HG02943 (cell line): ENCODE data around the gene PRKAR1B.

Experiments
- ATAC-seq: cut with Tn5 transposase; IDR thresholded peaks from one replicate; pipeline ENCODE4 v1.9.1; 2021; ENCODE audit warnings: mild to moderate bottlenecking, low read depth, moderate library complexity; ENCODE audit not compliant: unreplicated experiment

Gene PRKAR1B

DNA sequence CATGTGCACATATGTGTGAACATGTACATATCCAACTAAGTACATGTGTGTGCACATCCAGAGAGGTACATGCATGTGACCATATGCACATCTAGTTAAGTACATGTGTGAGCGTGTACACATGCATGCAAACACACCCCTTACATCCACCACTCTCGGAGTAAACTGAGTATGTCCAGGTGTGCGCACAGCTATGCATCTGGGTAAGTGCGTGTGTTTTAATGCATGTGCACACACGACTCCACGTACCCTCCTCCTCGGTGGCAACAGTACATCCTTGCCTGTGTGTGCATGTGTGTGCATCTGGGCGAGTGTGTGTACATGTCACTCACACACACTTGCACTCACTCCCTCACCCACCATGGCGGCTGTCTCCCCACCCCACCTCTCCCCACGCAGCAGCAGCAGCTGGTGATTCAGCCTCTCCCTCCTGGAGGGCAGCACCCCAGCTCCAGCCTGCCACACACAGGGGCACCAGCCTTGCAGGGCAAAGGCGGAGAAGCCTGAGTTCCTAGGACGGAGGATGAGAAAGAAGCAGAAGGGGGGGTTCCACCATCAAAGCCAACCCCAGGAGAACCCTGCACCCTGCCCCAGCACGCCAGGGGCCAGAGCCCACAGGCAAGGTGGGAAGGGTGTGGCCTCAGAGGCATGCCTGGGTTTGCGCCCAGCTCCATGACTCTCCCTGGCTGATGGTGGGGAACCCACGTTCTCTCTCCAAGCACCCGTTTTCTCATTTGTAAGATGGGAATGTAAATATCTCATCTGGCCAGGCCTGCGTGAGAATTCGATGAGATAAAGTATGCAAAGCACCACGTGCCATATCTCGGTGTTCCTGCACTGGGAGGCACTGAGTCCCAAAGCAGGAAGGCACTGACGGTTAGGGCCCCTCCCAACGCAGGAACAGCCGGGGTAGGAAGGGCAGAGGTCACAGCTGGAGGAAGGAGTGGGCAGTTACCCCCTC lies 28.3 kb downstream of the PRKAR1B start:
- ATAC-seq: no peak

DNA sequence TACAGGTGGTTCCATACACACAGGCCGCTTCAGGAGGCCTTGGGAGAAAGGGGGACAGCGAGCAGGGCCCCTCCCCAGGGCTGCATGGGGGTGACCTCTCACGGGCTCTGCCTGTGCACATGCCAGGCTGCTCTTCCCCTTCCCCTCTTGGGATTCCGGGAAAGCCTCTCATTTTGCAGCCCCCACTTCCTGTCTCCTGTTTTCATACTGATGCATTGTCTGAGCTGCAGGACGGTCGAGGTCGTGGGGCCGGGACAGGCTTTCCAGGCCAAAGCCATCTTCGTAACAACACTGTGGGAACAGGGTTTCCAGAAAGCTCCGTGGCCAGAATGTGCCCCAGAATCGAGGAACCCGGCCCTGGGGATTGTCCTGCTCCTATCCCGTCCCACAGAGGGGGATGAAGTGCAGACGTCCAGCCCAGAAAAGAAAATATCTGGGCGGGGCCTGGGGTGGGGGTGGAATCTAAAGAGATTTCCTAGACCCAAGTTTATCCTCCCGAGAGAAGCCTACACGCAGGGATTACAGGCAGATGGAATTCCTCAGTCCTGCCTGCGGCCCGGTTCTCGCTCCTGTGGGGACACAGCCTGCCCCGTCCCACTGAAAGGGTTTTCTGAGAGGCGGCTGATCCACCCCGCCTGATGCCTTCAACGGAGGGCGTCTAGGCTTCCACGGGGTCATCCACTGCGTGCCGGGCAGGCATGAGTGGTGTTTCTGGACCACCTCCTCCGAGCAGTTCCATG lies 30.1 kb downstream of the PRKAR1B start:
- no peak for ATAC-seq

DNA sequence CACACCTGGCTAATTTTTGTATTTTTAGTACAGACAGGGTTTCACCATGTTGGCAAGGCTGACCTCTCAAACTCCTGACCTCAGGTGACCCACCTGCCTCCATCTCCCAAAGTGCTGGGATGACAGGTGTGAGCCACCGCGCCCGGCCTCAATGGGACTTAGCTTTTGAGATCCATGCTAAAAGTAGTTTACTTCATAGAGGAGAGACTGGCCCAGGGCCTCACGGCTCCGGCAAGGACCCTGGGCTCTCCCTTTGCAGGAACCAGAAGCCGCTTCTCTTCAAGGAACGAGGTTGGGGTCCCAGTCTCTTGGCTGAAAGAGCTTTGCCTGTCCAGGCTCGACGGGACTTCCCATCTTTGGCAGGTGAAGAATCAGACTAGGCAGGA lies 30.7 kb downstream of the PRKAR1B start:
- ATAC-seq: no peak

DNA sequence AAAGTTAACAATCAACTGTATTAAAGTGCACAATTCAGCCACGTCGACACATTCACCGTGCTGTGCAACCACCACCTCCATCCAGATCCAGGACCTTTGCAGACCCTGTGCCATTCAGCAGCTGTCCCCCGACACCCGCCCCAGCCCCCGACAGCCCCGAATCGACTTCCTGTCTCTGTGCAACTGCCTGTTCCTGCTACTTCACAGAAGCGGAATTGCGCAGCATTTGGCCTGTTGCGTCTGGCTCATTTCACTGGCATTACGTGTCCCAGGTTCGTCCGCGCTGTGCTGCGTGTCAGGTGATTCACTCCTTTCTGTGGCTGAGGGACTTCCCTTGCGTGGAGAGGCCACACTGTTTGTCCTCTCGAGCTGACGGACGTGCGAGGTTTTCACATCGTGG lies 33.8 kb downstream of the PRKAR1B start:
- ATAC-seq: no peak

DNA sequence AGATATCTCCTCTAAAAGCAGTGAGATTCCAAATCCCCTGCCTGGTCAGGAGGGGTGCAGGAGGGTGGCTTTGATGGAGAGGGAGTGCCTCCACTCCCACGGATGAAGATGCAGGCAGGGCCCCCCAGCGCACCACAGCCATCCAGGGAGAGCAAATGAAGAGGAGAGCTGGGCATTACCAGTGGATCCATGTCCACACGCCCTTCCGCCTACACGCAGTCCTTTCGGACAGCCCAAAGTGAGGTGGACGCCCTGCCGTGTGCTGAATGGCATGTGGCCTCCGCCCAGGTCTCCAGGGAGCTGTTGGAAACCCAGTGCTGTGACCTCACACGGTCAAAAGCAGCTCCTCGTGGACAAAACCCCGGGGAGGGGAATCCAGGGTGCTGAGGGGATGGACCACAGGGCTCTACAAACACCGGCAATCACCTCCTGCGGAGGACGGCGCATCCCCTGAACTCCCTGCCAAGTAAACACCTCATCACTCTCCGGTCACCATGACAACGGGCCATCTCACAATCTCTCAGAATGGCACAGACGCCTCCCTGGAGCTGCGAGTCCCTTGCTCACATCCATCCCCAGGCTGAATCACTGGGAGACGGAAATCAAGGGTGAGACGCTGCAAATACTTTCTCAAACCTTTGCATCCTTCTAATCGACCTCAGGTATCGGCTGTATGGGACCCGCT lies 35.6 kb downstream of the PRKAR1B start:
- ATAC-seq: no peak

DNA sequence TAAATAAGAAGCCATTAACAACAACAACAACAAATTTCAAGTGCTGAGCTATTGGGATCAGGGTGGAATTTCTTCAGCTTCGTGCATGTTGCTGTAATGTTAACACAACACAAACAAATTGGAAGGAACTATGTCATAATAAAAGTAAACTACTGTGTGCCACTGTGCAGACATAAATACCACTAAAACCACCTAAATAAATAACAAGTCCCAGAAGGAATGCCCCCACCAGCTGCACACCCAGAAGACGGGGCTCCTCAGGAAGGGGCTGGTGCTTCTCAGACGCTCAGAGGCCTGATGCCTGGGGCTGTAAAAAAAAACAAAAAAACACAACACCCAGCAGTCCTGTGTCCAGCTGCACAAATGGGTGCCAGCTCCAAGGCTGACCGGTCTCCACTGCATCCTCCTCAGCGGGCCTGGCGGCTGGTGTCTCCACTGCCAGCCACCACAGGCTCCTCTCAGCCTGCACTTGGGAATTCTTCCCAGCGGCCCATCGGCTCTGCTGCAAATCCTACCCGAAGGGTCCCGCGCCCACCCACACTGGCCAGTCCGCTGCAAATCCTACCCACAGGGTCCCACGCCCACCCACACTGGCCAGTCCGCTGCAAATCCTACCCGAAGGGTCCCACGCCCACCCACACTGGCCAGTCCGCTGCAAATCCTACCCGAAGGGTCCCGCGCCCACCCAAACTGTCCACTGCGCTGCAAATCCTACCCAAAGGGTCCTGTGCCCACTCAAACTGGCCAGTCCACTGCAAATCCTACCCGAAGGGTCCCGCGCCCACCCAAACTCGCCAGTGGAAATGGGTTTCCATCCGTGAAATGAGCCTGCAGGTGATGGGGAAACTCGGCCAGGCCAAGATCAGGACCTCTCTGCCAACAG lies 36.4 kb downstream of the PRKAR1B start:
- no peak for ATAC-seq

DNA sequence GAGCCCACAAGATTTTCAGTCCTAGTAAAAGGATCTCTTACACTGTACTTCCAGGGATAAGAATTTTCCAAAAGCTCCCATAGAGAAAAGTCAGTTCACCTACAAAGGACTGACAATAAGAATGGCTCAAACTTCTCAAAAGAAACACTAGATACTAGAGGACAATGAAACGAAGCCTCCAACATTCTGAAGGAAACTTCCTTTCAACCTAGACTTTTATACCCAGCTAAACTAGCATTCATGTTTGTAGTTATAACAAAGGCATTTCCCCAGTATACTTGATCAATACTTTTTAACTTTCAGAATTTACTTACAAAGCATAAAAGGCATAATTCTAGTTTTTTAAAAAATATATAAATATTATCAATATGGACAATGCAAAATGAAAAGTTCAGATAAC lies 41.5 kb downstream of the PRKAR1B start:
- ATAC-seq: no peak

DNA sequence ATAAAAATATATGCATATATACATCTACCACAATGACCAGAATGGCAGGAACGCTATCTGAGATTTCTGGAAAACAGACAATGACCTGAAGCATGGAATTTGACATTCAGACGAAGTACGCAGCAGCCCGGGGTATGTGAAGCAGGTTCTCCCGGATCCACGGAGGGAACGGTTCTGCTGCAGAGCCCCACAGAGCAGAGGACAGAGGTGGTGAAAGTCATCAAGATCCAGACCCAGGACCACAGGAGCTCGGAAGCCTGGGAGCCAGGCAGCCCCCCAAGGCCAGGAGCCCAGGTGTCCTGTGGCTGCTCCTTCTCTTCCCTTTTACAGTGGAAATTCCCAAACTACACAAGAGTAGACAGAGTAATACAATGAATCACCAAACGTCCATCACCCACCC lies 42.7 kb downstream of the PRKAR1B start:
- ATAC-seq: no peak

DNA sequence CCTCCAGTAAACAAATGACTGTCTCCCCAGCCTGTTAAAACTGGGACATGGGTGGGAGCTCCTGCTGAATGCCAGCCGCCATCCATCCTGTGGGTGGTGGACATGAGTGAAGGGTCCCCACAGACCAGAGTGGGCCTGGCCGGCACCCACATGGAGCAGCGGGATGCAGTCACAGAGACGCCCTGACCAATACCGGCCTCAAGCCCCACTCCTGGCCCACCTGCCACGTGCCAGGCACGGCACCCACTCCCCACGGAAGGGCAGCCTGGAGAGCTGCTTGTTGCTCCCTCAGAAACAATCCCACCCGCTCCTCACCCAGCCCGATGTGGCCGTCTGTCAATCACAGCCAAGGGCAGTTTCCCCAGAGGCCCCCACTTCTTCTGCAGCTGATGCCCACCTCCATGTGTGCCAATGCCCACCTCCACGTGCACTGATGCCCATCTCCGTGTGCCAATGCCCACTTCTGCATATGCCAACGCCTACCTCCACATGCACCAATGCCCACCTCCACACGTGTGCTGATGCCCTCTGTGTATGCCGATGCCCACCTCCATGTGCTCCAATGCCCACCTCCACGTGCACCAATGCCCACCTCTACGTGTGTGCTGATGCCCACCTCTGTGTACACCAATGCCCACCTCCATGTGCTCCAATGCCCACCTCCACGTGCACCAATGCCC lies 43.4 kb downstream of the PRKAR1B start:
- ATAC-seq: no peak

DNA sequence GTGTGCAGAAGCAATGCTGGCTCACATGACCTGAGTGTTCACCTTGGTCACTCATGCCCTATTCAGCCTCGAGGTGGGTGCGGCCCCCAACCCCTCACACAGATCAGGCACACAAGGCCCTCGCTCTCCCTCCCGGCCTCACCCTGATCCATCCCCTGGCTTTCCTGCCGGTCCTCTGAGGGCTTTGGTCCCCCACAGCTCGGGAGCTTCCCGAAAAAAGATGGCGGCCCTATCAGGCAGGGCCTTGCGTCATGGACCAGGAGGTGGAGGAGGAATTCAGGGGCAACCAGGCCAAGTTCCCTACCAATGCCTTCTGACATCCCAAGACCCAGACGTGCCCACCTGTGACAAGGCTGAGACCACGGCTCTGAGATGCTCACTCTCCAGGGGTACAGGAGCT lies 44.3 kb downstream of the PRKAR1B start:
- ATAC-seq: no peak

DNA sequence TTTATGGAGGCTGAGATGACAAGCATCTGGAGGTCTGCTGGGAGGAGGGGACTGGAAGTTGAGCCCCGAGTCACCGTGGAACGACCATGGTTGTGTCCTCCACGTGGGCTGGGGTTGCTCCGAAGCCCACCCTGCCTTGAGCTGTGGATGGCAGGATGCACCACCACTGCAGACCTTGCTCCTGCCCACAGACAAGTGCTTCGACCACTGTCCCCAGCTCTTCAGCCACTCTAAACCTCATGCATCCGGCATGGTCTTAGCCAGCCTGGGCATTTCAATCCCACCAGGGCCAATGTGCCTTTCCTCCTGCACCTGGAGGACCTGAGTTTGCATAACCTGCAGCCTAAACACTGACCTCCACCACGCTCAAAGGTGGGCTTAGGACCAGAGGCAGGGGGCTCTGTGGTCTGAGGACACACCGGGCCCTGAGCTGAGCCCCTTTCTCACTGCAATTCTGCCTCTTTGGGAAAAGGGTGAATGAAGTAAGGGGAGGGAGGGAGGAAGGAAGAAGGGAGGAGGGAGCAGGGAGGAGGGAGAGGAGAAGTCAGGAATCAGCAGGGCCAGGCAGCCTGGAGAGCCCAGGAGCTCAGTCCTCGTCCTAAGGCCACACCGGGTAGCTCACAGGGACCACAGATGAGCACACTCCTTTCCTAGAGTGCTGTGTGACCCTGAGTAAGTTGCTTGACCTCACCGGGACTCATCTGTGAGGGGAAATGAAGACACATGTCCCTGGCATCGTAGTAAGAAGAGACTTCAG lies 45.4 kb downstream of the PRKAR1B start:
- no peak for ATAC-seq

DNA sequence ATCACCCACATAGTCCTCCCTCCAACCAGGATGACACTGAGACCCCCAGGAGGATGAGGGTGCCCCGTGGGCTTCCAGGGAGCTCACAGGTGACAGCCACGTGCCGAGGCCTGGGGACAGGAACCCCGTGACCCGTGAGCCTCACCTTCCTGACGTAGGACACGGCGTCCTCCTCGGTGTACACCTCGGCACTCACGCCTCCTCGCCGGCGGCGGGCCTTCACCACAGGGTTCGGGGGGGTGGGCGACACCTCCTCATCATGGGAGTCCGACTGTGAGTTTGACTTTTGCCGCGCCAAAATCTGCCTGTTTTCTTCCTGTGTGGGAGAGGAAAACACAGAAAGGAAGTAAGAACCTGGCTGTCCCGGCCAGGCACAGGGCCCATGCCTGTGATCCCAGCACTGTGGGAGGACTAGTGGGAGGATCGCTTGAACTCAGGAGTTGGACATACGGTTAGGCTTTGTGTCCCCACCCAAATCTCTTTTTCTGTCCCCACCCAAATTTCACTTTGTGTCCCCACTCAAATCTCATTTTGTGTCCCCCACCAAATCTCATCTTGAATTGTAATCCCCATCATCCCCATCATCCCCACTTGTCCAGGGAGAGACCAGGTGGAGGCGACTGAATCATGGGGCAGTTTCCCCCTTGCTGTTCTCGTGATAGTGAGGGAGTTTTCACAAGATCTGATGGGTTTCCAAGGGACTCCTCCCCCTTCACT lies 46.5 kb downstream of the PRKAR1B start:
- no peak for ATAC-seq

DNA sequence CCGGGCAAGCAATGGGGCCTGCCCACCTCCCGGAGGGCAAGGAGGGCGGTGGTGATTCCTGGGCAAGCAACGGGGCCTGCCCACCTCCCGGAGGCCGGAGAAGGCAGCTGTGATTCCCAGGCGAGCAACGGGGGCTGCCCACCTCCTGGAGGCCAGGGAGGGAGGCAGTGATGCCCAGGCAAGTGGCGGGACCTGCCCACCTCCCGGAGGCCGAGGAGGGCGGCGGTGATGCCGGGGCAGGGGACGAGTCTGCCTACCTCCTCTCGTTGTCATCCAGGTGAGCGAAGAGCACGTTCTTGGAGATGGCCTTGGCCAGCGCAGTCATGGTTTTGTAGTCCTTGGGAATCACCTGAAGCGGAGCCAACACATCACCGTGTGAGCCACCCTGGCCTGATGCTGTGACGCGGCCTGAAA lies 50.1 kb downstream of the PRKAR1B start:
- ATAC-seq: no peak

DNA sequence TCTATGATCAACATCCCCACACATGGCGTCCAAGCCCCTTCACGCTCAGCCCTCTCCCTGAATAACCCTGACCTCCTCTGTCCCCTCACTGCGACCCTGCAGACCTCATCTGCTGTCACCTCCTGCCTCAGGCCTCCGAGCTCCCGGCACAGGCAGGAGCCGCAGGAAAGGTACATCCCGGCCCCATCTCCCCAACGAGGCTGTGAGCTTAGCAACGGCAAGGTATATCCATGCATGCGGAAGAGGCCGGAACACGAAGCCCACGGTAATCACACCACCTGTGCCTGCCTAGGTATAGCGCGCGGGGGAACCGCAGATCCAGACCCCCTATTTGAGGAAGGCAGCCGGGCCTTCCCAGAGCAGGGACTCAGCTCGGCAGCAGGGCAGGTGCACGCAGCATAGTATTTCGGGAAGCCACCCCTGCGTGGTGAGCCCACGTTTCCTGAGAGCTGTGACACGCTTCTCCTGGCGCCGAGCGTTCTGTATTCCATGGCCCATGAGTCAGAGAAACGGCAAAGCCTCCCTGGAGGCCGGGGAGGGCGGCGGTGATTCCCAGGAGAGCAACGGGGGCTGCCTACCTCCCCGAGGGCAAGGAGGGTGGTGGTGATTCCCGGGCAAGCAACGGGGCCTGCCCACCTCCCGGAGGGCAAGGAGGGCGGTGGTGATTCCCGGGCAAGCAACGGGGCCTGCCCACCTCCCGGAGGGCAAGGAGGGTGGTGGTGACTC lies 50.7 kb downstream of the PRKAR1B start:
- no peak for ATAC-seq

DNA sequence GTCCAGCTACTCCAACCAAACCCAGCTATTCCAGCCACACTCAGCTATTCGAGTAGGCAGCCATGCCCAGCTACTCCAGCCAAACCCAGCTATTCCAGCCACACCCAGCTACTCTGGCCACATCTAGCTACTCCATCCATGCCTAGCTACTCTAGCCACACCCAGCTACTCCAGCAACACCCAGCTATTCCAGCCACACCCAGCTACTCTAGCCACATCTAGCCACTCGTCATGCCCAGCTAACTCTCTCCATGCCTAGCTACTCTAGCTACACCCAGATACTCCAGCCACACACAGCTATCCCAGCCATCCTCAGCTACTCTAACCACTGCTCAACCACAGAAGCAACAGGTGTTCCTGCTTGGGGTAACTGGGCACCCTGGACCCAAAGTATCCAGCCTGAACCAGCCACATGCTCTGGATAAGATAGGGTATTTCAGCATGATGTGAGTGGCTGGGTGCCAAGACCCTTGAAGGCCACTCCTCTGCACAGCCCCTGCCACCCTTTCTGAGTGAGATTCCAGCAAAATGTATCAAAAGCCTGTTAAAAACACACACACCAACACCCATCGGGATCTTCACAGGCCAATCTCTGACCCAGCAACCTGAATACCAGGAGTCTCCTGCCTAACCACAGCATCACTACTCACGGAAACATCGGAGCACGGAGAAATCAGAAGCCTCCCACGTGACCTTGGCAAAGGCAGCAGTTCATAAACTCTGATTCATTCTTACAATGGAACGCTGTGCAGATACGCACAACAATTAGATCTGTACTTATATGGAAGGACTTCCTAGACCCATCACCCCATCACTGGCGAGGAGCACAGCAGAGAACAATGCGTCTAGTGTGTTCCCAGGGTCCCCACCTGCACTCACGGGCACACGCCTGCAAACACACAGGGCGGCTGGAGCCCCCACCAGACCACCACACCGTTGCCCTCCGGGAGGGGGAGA lies 52.3 kb downstream of the PRKAR1B start:
- no peak for ATAC-seq

DNA sequence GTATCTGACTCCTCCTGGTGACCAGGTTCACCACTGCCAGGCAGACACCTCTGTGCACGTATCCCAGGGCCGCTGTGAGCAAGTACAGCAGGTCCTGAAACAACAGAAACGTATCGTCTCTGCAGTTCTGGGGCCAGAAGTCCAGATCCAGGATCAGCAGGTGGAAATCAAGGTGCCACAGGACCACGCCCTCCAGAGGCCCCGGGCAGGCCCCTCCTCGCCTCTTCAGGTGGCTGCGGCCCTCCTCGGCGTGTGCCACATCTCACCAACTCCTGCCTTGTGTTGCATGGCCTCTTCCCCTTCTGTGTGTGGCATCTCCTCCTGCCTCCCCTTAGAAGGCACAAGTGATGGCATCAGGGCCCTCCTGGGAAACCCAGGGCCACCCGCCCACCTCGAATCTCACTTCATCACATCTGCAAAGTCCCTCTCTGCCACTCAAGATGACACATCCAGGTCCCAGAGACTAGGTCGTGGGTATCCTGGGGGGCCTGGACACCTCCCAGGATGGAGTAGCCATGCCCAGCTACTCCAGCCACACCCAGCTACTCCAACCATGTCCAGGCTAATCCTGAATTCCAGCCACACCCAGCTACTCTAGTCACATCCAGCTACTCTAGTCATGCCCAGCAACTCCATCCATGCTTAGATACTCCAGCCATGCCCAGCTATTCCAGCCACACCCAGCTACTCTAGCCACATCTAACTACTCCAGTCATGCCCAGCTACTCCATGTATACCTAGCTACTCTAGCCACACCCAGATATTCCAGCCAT lies 53.2 kb downstream of the PRKAR1B start:
- no peak for ATAC-seq
